Endothelial cell of umbilical vein (primary cell): ENCODE measurements around the gene TMEM214.

Source experiments
- POLR2A ChIP-seq: IDR thresholded peaks from 2 replicates; pipeline ENCODE4 v1.6.1; 2012; ENCODE audit warnings: low read depth, mild to moderate bottlenecking, control low read depth, low read length
- POLR2AphosphoS5 ChIP-seq: IDR thresholded peaks from 2 replicates; pipeline ENCODE4 v1.6.1; 2012; ENCODE audit warnings: low read depth, mild to moderate bottlenecking, control low read depth, low read length, moderate library complexity; ENCODE audit not compliant: insufficient read depth
- TF ChIP-seq, protein P1 (sequence below), 2 donors: IDR thresholded peaks; 1 replicate in 1 of 2; 2 replicates in 1 of 2; pipeline ENCODE4 v1.5.1; 2011; ENCODE audit warnings: low read length in 2 of 2, mild to moderate bottlenecking in 2 of 2, moderate library complexity in 2 of 2, control low read depth in 1 of 2, inconsistent platforms in 1 of 2, low read depth in 1 of 2; ENCODE audit not compliant: insufficient read depth in 1 of 2; ENCODE audit errors: extremely low read depth in 1 of 2
- TF ChIP-seq, protein P2 (sequence below): IDR thresholded peaks from 2 replicates; pipeline ENCODE4 v1.6.1; 2011; ENCODE audit not compliant: insufficient read depth, insufficient read length

DNA sequence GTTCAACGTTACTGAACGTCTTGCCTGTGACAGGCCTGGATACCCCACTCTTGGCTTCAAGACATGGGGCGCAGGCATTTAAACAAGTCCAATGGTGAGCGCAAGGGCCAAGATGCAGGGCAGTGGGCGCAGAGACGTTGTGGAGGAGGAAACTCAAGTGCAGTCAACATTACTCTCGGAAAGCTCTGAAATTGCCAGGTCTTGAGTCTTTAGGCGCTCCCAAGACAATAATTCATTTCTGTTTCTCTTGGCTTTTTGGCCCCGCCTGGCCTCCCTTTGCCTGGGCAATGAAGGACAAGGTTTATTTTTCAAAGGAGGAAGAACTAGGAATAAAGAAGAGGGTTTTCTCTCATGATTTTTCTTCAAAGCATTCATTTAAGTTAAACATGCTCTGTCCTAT is 13.3 kb upstream of the TMEM214 start:
- TF ChIP-seq POLR2AphosphoS5 (no peak), POLR2A (no peak)
- TF ChIP-seq, protein P1, sequence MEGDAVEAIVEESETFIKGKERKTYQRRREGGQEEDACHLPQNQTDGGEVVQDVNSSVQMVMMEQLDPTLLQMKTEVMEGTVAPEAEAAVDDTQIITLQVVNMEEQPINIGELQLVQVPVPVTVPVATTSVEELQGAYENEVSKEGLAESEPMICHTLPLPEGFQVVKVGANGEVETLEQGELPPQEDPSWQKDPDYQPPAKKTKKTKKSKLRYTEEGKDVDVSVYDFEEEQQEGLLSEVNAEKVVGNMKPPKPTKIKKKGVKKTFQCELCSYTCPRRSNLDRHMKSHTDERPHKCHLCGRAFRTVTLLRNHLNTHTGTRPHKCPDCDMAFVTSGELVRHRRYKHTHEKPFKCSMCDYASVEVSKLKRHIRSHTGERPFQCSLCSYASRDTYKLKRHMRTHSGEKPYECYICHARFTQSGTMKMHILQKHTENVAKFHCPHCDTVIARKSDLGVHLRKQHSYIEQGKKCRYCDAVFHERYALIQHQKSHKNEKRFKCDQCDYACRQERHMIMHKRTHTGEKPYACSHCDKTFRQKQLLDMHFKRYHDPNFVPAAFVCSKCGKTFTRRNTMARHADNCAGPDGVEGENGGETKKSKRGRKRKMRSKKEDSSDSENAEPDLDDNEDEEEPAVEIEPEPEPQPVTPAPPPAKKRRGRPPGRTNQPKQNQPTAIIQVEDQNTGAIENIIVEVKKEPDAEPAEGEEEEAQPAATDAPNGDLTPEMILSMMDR (IDR thresholded peaks at IDR 0.05; ENCODE audit: extremely low read depth in 1 of 2, insufficient read depth in 1 of 2, low read depth in 1 of 2, low read length in 2 of 2) = no peak
- TF ChIP-seq, protein P2, sequence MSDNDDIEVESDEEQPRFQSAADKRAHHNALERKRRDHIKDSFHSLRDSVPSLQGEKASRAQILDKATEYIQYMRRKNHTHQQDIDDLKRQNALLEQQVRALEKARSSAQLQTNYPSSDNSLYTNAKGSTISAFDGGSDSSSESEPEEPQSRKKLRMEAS = no peak
